NOMO-1 treated with dmso at 0.1 percent for 144 hours (cell line): ENCODE data around the gene PLAGL1.
"Not testable (repeated sequence)": the region's sequence is repeated elsewhere in the genome, so short reads cannot be mapped to it uniquely, and the experiment has no call there.

Experiments used
- DNase-seq: peaks from one replicate; lab custom pipeline; 2025; ENCODE audit not compliant: unreplicated experiment; lab: John Stamatoyannopoulos, UW

Gene PLAGL1

DNA sequence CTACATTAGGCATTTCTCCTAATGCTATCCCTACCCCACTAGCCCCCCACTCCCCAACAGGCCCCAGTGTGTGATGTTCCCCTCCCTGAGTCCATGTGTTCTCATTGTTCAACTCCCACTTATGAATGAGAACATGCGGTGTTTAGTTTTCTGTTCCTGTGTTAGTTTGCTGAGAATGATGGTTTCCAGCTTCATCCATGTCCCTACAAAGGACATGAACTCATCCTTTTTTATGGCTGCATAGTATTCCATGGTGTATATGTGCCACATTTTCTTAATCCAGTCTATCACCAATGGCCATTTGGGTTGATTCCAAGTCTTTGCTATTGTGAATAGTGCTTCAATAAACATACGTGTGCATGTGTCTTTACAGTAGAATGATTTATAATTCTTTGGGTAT lies 1.6 kb upstream of the PLAGL1 start:
- not testable (repeated sequence) for DNase-seq

DNA sequence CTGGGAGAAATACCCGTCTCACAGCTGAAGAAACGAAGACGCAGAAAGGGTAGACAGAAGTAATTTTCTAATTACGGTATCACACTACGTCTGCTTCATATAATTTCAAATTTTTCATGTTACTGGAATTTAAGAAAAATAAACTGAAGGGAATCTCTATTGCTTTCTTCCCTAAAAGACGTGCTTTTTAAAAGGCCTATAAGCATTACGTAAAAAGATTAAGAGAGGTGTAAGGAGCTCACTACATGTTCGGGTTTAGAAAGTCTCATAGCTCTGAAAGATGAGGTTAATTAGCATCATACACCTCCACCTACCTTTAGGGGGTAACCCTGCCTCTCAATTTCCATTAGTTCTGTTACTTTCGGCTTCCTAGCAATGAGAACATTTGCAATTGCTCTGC lies 787 bp upstream of the PLAGL1 start:
- no peak for DNase-seq

DNA sequence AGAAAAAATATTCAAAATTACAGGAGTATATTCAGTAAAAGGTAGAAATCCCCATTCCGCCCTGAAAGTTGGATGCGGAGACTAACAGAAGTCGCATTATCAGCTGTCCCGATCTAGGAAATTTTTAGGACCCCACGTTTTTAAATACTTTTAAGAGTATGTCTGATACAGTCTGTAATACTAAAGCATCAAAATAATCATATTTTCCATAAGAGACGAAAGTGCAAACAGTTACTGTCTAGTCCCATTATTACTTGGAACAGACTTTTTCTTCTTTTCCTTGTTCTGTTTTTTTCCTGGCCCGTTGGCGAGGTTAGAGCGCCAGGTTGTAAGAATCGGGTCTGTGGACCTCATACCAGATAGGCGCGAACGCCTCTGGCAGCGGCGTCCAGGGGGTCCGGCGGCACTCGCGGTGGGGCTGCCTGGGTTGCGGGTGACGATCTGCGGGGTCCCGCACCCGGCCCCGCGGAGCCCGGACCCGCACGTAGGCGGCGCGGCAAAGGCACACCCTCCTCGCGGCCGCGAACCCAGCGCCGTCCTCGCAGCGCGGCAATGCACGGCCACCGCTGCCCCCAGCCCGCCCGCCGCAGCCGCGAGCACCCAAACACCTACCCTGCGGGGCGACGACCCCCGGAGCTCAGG lies 460 bp downstream of the PLAGL1 start:
- DNase-seq = no peak

DNA sequence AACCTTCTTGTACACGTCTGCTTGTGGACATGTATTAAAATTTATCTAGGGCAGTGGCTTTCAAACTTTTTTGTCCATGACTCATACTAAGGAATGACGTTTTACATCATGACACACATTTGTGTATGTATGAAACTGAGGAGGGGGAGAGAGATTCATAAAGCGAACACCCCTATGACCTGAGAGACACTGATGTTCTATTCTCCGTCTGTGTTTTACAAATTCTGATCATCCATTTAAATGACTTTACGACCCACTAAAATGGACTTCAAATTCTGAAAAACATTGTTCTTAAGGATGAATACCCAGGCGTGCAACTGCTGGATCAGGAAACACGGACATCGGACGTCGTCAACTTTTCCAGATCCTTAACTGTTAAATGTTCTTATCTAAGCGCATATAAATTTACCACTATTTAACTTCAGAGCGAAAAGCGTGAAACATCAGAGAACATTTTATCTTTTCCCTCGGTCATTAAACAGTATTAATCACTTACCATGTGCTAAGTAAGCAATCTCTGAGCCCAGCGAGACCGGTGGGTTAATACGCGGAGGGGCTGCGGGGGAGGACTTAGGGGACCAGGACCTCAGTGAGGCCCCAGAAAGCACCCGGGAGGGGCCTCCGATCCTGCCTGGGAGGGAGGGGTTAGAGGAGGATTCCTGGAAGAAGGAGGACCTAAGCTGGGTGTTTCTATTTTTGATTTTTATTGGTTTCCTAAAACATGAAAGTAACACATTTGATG lies 1.2 kb downstream of the PLAGL1 start:
- no peak for DNase-seq

DNA sequence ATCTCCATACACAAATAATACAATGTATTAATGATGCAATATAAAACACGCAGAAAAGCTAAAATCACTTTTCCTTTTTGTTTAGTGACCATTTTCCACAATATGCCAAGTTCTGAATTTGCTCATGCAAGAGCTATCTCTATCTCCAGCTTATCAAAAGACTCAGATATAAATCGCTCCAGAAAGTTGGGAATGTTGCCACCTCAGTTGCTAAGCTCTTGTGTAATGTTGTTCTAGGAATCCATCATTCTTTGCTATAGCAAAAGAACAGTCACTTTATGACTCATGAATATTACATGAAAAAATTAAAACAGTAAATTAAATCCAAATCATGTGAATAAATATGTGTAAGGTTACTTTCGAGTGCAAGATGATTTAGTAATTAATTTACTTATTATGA lies 8.7 kb downstream of the PLAGL1 start:
- DNase-seq = no peak

DNA sequence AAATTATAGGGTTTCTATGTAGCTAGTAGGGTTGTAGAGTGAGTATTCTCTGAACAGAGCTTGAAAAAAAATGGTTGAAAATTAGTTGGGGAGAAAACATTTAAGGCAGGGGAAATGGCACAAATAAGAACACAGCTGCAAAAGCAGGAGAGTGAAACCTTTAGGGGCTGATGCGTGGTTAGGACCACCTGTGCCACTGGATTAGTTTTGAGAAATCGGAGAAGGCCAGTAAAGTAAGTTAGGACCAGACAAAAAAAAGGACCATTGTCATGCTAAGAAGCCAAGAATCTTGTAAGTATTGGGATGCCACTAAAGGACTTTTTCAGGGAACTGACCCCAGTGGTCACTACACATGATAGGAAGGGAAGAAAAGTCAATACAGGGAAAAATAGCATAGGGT lies 9.4 kb downstream of the PLAGL1 start:
- DNase-seq = no peak

DNA sequence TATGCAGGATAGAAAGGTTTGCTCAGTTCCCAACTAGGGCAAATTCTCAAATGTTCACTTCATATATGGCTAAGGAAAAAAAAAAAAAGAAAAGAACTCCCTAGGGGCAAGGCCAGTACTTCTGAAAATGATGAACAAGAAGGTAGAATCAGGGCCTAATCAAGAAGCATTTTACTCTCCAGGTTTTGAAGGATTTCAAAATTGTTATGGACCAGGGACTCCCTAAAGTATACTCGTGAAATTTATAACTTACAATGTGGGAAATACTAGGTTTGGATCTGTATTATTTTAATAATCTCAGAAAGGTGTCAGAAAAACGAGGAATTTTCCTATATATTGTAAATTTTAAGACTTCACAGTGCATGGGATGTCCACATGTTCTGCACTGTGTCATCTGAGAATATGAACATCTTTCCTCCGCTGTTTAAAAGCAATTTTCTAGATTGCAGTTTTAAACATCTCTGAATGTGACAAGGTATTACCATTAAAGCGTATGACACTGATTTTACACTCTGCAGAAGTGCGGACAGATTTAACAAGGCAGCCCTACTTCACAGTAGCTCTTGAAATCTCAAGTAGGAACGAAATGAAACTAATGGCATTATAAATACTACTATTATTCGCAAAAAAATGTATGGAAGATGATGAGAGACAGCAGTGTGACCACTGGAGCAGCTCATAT lies 14.0 kb downstream of the PLAGL1 start:
- DNase-seq = no peak

DNA sequence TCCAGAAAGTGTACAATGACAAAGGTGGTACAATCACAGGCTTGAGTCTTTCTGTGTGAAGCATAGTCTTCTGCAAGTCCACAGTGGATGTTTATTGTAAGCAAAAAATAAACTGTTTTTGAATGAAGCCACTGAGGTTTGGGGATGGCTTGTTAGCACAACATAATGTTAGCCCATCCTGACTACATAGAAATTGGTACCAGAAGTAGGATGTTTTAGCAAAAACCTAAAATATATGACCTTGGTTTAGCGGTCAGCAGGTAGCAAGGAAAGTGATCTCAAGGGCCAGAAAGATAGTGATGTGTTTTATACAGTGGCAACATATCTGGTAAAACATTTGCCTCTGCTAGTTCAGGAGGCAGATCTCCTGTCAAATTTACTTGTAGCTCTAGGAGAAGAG lies 15.8 kb downstream of the PLAGL1 start:
- DNase-seq = no peak

DNA sequence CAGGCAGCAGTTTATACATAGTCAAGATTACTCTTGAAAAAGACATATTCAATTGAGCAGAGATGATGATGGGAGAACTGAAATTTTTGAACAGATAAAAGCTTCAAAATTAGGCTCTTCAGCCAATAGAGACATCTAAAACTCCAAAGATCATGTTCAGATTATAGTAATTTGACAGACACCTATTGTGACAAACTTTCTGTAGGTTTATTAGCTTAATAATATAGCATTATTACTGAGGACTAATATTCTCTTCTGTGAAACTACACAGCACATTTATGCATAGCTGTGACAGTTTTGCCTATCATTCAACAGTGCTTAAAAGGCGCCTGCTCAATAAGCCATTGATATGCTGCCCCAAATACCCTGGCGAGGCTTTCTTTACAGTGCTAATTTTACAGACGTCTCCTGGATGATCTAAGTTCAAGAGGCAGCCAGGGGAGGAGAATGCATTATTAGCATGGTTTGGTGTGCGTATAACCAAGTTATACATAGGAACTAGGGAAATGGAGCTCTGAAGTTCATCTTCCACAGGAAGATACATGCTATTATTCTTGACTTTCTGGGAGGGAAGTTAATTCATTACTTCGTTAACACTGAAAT lies 21.5 kb downstream of the PLAGL1 start:
- no peak for DNase-seq

DNA sequence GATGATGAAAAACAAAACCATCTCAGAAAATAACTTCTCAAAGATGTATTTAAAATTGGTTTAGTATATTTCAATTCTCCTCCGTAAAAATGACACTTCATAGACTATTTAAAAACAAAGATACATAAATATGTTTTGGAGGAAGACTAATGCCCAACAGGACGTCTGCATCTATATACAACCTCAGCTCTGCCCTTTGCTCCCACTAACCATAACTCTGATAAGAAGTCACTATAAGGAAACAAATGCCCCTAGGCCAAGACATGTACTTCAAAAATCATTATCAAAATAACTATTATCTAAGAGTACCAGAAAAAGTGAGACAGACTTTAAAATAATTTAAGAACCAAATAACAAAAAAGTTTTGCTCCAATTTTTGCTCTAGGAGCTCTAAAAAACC lies 23.4 kb downstream of the PLAGL1 start:
- DNase-seq = no peak

DNA sequence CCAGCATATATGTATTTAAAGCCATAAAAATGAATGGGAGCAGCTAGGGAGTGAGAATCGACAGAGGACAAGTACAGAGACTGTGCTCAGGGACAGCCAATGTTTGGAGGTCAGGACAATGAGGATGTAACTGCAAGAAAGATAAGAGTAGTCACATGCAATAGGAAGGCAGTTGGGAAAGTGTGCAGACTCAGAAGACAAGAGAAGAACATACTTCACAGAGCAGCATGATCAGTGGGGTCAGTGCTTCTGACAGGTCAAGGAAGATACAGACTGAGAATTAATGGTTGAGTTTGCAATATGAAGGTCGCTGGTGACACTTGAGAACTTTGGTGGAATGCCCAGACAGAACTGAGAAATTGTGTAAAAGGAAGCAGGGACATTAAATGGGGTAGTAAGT lies 25.1 kb downstream of the PLAGL1 start:
- DNase-seq = no peak

DNA sequence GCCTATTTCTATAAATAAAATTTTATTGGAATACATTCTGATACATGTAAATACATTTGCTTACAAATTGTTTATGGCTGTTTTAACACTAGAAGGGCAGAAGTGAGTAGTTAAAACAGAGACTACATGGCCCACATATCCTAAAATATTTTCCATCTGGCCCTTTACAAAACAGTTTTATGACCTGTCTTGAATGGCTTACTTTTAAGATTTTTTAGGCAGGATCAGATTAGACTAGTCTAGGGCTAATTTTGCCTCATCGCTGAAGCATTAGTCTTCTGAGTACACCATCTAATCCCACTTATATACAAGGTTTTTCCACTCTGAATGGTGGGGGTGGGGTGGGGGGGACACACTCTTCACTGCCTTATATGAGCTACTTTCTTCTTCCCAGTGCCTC lies 27.1 kb downstream of the PLAGL1 start:
- DNase-seq = no peak

DNA sequence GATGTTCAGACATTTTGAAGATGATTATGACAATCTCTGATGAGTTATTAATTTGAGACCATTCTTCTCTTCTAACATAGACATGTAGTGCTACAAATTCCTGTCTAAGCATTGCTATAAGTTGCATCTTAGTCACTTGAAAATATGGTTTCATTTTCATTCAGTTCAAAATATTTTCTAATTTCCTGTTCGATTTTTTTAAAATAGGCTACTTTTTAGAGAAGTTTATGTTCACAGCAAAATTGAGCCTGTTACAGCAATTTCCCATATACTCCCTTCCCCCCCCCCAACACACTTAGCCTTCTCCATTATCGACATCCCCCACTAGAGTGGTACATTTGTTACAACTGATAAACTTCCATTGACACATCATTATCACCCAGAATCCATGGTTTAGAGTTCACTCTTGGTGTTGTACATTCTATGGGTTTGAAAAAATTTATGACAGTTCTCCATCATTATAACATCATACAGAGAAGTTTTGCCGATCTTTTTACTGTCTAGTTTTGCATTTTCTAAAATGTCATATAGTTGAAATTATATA lies 31.2 kb downstream of the PLAGL1 start:
- DNase-seq = no peak

DNA sequence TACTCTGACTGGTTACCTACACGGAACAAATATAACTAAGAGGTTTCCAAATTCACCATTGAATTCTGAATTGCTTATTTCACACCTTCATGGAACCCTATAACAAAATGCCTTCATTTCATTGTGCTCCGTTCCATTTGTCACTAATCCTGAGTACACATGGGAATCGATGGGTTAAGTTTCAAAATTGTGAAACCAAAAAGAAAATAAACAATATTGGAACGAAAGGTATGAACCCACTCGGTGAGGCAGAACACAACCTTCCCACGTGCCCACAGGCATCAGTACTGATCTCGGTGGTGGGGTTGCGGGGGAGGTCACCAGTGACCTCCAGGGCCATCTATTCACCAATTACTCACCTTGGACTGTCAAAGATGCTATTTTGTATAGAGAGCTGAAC lies 34.0 kb downstream of the PLAGL1 start:
- DNase-seq = no peak

DNA sequence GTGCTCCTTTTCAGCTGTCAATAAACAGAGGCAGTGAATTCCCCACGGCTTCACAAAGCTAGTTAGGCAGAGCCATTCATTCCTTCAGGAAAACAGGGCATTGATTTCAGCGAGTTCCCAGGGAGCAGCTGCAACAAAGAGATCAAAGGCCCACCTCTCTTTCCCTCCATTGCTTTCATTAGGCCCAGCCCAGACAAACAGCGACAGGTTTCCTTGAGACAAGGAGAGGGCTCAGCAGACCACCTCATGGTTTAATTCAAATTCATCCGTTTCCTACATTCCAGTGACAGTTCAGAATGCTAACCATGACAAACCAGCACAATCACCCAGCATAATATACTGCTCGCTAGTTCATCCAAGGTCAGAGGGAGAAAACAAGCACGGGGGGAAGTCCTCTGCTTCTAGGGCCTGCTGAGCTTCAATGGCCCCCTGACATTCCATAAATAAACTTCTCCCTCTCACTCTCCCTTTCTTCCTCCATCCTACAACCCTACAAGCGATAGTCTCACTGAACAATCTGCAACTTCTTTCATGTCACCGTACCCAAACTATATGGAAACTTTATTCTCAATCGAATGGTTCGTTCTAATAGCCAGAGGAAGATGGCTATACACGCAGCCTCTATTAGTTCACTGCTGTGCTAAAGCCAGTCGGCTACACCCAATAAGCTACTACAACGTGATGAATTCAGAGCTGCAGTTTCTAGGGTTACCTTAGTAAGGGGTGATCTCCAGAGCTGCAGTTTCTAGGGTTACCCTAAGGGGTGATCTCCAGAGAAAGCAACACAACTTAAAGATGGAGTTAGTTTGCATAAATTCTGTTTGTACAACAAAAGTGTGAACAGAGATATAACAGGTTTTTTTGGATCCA lies 34.7 kb downstream of the PLAGL1 start:
- DNase-seq = no peak

DNA sequence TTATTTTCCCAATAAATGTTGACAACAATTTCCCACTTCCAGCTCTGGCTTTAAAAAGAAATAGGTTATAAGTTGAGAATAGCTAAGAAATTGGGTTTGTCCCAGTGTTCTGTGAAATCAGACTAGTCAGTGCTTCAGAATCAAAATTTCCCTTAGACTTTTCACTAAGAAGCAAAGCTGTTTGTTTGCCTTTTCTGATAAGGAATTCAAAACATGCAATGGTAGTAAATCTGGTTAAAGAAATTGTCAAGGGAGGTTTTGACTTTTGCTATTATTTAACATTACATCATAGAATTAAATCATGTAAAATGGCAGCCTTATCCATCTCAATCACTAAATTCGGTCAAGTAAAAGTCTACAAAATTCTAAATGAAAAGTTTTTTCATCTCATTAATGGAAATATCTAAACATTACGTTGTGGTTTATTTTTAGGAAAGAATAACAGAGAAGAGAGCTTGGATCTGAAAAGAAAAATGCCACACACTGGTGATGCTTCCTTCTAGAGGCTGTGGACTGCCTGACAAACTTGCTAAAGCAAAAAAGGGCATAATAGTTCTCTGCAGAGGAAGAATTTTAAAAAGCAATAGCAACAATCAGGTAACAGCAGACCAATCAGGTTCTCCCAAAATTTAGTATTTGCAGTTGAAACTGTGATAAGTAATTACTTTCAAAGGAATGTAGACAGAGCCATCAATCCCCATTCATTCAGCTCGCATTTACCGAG lies 36.4 kb downstream of the PLAGL1 start:
- no peak for DNase-seq

DNA sequence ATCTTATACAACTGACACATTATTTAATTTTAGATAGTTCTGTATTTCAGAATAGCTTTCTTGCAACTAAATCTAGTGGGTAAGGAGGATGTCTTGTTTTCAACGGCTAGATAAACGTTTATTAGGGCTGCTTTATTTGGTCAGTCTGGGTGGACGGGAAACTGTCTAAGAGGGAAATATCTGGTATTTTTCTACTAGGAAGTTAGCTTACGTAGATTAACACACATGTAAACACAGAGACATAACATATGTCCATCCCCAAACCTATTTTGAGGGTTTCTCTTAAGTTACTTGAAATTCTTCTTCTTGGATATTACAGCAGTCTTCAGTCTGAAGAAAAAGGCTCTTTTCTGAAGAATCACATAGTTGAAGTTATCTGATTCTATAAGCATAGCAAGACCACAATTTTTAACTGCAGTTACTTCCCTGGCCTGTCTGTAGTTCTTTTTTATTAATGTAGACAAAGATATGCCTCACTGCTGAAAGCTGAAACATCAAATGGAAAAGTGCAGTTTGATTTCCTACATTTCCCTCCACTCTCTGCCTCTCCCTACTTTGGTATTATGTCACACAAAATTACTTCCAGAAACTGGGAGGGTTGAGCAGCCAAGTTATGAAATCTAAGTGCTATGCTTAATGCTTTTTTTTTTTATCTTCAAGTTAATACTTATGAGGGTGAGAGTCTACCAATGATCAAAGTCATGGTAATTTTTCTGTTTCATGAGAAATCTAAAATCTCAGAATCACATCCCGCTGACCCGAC lies 37.4 kb downstream of the PLAGL1 start:
- no peak for DNase-seq

DNA sequence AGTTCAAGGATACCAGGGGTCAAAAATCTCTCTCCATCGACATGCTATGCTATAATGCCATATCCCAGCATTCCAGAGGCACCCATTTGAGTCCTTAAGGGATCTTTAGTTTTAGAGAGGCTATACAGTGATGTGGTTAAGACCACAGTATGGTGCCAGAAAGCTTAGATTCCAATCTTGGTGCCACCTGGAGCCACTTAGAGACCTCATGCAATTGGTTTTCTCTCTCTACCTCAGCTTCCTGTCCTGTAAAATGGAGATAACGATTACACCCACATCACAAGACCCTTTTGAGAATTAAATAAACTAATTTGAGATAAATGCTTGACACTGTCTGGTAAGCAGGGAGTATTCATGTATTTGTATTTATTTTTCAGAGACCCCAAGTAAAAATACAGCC lies 39.0 kb downstream of the PLAGL1 start:
- no peak for DNase-seq

DNA sequence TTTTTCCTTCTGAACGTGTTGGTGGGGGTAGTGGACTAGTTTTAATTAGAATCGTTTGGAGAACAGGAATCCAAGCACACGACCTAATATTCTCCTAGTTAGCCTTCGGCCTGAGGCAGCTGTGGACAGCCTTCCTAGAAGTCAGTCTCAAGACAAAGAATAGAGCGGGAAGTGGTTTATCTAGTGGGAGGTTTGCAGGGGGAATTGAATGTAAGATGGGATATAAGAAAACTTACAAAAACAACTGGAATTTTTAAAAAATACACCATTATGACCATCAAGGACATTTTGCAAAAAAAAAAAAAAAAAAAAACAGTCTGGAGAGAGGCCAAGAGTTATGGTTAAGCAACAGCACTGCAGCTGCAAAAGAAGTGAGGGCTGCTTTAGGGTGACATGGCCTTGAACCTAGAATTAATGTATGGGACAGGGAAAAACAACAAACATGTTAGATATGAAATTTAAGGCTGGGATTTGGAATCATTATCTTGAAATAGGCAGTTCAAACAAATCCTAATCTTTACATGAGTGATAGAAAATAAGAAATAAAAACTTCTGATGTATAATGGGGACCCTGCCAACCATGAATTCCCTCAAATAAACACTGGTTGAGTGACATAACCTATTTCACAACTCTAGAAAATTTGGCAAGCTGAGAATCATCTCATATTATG lies 40.2 kb downstream of the PLAGL1 start:
- no peak for DNase-seq
